ENCODE results near the gene KLHL3. TPM values are rescaled to one million over a fixed set of nuclear protein-coding genes. Genes with fewer than 3 reads are reported as not detected.

KLHL3 gene
- total and polyA plus RNA-seq, 9 of the 15 experiments (the other 6 are each of a cell fraction or from before 2014, with no cell fraction given): under 0.01 to 1.5 (median 0.22) TPM

DNA sequence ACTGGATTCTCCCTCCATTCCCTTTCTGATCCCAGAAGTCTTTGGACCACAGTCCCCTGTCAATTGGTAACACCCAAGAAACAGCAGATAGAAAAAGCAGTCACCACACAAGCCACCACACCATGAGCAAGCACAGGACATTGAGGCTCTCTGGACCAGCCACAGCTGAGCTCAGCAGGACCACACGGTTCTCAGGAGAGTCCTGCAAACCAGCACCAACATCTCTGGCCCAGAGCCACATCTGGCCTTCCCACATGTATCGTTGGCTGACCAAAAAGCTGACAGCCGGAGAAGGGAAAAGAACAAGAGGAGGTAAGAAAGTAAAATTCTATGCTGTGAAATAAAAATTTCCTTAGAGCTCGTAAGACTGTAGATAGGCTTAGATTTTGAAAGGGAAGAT is 56.7 kb downstream of the KLHL3 start (continued):
- TF ChIP-seq ZNF76 (CRISPR knock-in tag; IDR thresholded peaks at IDR 0.05; ENCODE audit: borderline replicate concordance): no peak
- no peak for TF ChIP-seq YBX1 (IDR thresholded peaks at IDR 0.05)
- TF ChIP-seq, protein P1, sequence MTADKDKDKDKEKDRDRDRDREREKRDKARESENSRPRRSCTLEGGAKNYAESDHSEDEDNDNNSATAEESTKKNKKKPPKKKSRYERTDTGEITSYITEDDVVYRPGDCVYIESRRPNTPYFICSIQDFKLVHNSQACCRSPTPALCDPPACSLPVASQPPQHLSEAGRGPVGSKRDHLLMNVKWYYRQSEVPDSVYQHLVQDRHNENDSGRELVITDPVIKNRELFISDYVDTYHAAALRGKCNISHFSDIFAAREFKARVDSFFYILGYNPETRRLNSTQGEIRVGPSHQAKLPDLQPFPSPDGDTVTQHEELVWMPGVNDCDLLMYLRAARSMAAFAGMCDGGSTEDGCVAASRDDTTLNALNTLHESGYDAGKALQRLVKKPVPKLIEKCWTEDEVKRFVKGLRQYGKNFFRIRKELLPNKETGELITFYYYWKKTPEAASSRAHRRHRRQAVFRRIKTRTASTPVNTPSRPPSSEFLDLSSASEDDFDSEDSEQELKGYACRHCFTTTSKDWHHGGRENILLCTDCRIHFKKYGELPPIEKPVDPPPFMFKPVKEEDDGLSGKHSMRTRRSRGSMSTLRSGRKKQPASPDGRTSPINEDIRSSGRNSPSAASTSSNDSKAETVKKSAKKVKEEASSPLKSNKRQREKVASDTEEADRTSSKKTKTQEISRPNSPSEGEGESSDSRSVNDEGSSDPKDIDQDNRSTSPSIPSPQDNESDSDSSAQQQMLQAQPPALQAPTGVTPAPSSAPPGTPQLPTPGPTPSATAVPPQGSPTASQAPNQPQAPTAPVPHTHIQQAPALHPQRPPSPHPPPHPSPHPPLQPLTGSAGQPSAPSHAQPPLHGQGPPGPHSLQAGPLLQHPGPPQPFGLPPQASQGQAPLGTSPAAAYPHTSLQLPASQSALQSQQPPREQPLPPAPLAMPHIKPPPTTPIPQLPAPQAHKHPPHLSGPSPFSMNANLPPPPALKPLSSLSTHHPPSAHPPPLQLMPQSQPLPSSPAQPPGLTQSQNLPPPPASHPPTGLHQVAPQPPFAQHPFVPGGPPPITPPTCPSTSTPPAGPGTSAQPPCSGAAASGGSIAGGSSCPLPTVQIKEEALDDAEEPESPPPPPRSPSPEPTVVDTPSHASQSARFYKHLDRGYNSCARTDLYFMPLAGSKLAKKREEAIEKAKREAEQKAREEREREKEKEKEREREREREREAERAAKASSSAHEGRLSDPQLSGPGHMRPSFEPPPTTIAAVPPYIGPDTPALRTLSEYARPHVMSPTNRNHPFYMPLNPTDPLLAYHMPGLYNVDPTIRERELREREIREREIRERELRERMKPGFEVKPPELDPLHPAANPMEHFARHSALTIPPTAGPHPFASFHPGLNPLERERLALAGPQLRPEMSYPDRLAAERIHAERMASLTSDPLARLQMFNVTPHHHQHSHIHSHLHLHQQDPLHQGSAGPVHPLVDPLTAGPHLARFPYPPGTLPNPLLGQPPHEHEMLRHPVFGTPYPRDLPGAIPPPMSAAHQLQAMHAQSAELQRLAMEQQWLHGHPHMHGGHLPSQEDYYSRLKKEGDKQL (CRISPR knock-in tag; IDR thresholded peaks at IDR 0.05; ENCODE audit: borderline replicate concordance): no peak
- TF ChIP-seq, protein P2, sequence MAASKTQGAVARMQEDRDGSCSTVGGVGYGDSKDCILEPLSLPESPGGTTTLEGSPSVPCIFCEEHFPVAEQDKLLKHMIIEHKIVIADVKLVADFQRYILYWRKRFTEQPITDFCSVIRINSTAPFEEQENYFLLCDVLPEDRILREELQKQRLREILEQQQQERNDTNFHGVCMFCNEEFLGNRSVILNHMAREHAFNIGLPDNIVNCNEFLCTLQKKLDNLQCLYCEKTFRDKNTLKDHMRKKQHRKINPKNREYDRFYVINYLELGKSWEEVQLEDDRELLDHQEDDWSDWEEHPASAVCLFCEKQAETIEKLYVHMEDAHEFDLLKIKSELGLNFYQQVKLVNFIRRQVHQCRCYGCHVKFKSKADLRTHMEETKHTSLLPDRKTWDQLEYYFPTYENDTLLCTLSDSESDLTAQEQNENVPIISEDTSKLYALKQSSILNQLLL (CRISPR knock-in tag; IDR thresholded peaks at IDR 0.05; ENCODE audit: borderline replicate concordance): no peak
- TF ChIP-seq, protein P3, sequence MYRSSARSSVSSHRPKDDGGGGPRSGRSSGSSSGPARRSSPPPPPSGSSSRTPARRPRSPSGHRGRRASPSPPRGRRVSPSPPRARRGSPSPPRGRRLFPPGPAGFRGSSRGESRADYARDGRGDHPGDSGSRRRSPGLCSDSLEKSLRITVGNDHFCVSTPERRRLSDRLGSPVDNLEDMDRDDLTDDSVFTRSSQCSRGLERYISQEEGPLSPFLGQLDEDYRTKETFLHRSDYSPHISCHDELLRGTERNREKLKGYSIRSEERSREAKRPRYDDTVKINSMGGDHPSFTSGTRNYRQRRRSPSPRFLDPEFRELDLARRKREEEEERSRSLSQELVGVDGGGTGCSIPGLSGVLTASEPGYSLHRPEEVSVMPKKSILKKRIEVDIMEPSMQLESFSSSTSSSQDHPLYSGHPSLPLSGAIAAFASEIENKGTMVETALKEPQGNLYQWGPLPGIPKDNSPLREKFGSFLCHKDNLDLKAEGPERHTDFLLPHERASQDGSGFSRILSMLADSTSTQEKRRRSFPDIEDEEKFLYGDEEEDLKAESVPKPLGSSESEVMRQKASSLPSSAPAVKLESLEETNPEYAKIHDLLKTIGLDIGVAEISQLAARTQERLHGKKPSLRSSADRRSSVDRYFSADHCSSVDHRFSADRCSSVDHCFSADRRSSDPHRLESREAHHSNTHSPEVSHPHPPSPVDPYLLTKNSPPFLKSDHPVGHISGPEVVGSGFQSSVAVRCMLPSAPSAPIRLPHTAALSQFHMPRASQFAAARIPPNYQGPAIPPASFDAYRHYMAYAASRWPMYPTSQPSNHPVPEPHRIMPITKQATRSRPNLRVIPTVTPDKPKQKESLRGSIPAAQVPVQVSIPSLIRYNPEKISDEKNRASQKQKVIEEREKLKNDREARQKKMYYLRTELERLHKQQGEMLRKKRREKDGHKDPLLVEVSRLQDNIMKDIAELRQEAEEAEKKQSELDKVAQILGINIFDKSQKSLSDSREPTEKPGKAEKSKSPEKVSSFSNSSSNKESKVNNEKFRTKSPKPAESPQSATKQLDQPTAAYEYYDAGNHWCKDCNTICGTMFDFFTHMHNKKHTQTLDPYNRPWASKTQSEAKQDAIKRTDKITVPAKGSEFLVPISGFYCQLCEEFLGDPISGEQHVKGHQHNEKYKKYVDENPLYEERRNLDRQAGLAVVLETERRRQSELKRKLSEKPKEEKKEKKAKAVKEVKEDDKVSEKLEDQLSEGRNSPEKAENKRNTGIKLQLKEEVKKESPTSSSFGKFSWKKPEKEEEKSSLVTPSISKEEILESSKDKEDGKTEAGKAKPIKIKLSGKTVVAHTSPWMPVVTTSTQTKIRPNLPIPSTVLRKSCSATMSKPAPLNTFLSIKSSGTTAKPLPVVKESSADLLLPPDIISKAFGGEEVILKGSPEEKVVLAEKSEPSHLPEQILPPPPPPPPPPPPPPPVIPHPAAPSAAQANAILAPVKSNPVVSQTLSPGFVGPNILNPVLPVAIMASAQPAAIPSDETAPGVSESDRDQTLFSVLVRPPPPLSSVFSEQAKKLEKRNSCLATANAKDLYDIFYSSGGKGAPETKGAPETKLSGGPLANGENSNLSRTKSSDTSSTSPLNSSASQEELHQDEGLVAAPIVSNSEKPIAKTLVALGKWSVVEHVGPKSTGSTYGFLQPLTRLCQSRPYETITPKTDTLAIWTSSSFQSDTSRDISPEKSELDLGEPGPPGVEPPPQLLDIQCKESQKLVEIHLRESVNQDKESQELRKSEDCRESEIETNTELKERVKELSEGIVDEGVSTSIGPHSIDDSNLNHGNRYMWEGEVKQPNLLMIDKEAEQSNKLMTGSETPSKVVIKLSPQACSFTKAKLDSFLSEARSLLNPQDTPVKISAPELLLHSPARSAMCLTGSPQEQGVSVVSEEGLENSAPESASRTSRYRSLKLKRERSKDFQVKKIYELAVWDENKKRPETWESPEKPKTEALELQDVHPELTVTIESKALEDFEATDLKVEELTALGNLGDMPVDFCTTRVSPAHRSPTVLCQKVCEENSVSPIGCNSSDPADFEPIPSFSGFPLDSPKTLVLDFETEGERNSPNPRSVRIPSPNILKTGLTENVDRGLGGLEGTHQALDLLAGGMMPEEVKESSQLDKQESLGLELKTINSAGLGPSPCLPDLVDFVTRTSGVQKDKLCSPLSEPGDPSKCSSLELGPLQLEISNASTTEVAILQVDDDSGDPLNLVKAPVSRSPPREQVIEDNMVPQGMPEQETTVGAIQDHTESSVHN (IDR thresholded peaks at IDR 0.05; ENCODE audit: borderline replicate concordance in 1 of 2, low read depth in 1 of 2): no peak
- TF ChIP-seq ZKSCAN8 (CRISPR knock-in tag; IDR thresholded peaks at IDR 0.05): no peak
- no peak for TF ChIP-seq ZNF133 (CRISPR knock-in tag; IDR thresholded peaks at IDR 0.05)
- no peak for TF ChIP-seq ZNF384 (IDR thresholded peaks at IDR 0.05; ENCODE audit: low read depth, low read length)
- TF ChIP-seq ADNP (tag; IDR thresholded peaks at IDR 0.05): no peak
- TF ChIP-seq SMC3 (conservative IDR thresholded peaks at IDR 0.05; ENCODE audit: insufficient read depth, low read depth, low read length): no peak
- no peak for TF ChIP-seq ZFPM2 (CRISPR knock-in tag; IDR thresholded peaks at IDR 0.05)
